HG02759 (cell line): ENCODE results near the gene SLC9A9.

Source experiments
- ATAC-seq: cut with Tn5 transposase; IDR thresholded peaks from one replicate; pipeline ENCODE4 v1.9.1; 2021; ENCODE audit warnings: mild to moderate bottlenecking, moderate library complexity; ENCODE audit not compliant: unreplicated experiment

The SLC9A9 gene

GRCh38 chr3:143430568-143430967 lies 417.7 kb downstream of the SLC9A9 start:
- ATAC-seq: no peak

DNA sequence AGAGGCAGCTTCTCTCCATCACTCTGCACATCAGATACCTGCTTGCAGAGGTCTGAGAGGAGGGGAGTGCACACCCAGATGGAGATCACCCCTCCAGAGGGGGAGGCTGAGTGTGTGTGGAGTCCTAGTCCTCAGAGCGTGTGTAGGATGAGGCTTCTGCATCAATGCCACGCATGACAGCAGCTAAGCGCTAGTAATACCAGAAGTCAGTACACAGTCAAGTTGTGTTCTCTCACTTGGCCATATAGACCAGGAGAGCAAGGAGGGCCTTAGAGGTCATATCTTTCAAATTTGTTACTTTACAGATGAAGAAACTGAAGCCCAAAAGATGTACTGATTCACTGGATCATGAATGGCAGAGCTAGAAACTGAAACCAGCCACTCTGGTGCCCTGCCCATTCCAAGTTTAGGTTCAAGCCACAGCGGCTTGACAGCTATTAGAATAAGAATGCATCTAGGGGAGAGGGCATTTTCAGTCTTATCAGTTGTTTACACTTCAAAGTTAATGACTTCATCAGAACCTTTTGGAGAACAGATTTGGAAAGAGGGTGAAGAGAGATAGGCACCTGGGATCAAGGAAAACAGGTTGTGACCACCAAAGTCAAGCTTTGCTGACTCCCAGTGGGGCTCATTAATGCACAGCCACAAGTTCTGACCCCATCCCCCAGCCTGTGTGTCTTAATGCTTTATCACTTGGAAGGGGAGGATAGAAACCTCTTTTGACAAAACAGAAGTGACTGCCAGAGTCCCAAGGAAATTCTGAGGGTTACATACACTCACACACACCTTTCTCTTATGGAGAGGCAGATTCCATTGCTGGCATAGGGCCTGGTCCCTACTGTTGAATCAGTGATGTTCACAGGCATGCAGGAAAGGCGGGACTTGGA lies 418.4 kb downstream of the SLC9A9 start:
- no peak for ATAC-seq

GRCh38 chr3:143428294-143428693 lies 420.0 kb downstream of the SLC9A9 start:
- ATAC-seq: no peak

DNA sequence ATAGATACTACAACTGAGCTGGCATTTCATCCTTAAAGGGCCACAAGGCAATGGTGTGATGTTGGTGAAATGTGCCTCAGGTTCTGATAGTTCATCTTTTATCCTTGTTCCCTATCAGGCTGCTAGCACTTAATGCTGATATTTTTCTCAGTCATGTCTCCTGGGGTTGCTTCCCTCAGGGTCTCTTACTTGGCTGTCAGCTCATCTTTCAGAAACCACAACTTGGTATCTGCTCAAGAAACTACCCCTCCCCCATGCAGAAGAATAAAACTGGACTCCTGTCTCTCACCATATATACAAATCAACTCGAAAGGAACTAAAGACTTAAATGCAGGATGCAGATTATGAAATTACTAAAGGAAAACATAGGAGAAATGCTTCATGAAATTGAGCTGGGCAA lies 420.6 kb downstream of the SLC9A9 start:
- no peak for ATAC-seq

DNA sequence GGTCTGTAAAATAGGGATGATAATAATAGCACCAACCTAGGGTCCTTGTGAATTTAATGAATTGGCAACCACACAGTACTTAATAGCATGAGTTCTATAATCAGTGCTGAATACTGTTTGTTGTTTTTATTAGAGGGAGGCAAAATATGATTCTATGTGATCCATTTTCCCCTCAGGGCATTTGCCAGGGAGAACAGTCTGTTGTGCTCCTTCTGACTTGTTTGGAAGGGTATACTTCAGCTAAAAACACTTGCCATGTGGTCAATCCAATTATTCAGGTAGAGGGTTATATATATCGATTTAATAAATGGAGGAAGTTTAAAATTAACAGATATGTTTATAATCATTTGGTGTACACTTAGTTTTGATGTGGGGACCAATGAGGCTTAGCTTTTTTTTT lies 423.4 kb downstream of the SLC9A9 start:
- ATAC-seq: no peak

GRCh38 chr3:143421556-143421955 lies 426.7 kb downstream of the SLC9A9 start:
- no peak for ATAC-seq

GRCh38 chr3:143419611-143420010 lies 428.7 kb downstream of the SLC9A9 start:
- ATAC-seq: no peak

- no peak for ATAC-seq
Observed at GRCh38 chr3:143418391-143418790, 429.9 kb downstream of the SLC9A9 start.

- ATAC-seq: no peak
Observed at GRCh38 chr3:143416229-143416628, 432.0 kb downstream of the SLC9A9 start.

- no peak for ATAC-seq
Observed at GRCh38 chr3:143414571-143415253, 433.6 kb downstream of the SLC9A9 start.

DNA sequence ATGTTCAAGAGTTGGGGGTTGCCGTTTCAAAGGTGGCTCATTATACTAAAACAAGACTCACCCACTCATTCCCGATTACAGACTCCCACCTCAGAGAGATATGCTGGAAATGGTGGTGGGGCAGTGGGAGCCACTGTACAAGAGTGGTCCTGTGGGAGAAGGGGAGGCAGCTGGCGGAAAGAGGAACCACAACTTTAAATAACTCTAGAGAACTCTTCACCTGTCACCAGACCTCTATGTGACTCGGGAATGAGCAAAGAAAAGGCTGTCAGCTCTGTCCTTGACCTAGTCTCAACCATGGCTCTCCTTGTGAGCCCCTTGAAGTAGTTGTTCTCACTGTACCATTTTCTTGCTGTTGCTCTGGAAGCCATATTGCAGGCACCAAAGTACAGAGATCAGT lies 434.9 kb downstream of the SLC9A9 start:
- ATAC-seq: no peak

DNA sequence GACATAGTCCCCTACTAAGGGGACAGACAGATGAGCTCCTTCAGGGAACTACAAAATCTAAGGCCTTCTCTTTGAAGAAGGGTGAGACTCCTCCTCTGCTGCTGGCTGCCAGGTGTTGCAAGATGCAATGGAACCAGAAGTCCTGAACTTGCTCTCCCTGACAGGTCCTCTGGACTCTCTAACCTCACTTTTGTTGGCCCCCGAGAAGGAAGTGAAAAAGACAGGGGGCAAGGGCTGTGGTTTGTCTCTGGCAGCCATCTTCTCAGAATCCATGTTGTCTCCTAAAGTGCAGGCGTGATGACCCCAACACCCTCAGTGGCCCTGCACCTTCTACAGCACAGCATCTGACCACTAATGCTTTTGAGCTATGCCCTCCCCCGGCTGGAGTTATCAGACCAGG lies 436.2 kb downstream of the SLC9A9 start:
- ATAC-seq: no peak

GRCh38 chr3:143410259-143410658 lies 438.0 kb downstream of the SLC9A9 start:
- no peak for ATAC-seq

GRCh38 chr3:143408771-143409170 lies 439.5 kb downstream of the SLC9A9 start:
- no peak for ATAC-seq

DNA sequence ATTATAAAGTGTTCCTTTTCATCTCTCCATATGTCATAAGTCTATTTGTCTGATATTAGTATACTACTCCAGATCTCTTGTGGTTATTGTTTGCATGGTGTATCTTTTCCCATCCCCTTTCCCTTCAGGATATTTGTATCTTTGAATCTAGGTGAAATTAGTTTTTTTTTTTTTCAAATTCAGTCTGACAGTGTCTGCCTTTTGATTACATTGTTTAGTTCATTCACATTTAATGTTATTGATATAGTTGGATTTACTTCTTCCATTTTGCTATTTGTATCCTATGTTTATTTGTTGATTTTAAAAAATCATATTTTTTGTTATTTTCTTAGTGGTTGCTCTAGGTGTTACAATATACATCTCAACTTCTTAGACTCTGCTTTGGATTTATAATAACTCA lies 445.7 kb downstream of the SLC9A9 start:
- ATAC-seq: no peak

DNA sequence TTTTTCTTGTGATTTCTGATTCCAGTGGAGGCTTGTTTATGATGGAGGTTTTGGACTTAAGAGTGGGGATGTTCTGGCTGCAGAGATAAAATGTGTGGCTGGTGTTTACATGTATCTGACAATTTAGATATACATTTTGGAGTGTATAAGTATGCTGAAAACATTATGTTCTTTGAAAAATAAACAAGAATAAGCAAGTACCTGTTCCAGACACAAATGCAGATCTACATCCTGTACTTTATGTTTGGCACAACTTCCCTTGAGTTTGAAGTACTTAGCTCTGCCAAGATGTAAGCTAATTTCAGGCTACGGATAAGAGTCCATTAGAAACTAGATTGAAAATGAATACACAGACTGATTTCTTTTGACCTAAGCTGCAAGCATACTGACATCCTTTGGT lies 451.5 kb downstream of the SLC9A9 start:
- ATAC-seq: no peak

- ATAC-seq: no peak
Observed at GRCh38 chr3:143389388-143389787, 458.9 kb downstream of the SLC9A9 start.

DNA sequence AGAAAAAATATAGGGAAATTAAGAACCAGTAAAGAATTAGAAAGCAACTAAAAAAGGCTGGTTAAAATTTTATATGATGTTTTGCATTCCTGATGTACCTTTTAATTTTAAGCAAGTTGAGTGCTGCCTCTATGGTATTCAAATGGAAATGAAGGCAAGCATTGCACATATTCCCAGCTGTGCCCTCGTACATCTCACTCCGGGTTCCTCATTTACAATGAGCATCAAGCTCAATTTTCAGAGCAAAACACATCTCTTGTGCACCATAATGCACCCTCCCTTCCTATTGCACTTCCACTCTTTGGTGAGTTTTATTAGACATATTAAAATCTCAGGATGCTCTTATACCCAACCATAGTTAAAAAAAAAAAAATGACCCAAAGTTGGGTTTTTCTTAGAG lies 460.8 kb downstream of the SLC9A9 start:
- ATAC-seq: no peak

- ATAC-seq: no peak
Observed at GRCh38 chr3:143384076-143384475, 464.2 kb downstream of the SLC9A9 start.

DNA sequence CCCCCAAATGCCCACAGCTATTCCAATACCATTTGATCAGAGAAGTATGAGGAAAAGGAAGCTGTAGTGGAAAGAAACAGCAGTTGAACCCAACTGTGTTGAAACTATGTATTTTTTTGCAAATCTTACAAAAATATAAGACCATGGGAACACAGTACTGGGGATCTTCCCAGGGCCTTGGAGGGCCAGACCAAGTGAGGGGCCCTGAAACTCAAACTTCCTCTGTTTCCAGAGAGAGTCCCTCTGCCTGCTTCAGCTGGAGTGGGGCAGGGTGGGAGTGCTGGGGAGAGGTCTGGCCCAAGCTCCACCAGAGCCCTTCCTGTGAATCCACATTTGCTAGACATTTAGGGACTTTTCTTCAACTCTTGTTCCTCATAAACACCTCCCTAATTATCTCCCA lies 464.8 kb downstream of the SLC9A9 start:
- no peak for ATAC-seq

- no peak for ATAC-seq
Observed at GRCh38 chr3:143382816-143383215, 465.5 kb downstream of the SLC9A9 start.

- no peak for ATAC-seq
Observed at GRCh38 chr3:143380449-143380848, 467.8 kb downstream of the SLC9A9 start.
